GM12878 (cell line): ENCODE data around the gene PKD1L1. TPM values are rescaled to one million over a fixed set of nuclear protein-coding genes. Genes with fewer than 3 reads are reported as not detected.
A peak's percentile ranks its signal among the peaks of the same experiment; 100 is the strongest.
"Not testable (repeated sequence)": the region's sequence is repeated elsewhere in the genome, so short reads cannot be mapped to it uniquely, and the experiment has no call there.

Source experiments
- ATAC-seq: fragments of 200-7000 bp; cut with Tn5 transposase; 3 replicates; pipeline ENCODE4 v1.9.1; 2020; ENCODE audit warnings: mild to moderate bottlenecking, moderate library complexity
- BruUV-seq: library from RNA; stranded (reverse); fragments of 400-500 nt; replicated peaks from 2 replicates; lab custom pipeline; 2021; lab: Mats Ljungman, UMichigan
- CTCF ChIA-PET: fragments of 300-600 bp; sonication (Branson Sonifier 250); formaldehyde crosslinking; extraction: SDS; loops from one replicate; lab custom pipeline; 2021; ENCODE audit warnings: inconsistent platforms; lab: Yijun Ruan, JAX
- POLR2A ChIA-PET: fragments of 350-600 bp; formaldehyde crosslinking; extraction: SDS; loops from one replicate; lab custom pipeline; 2021; ENCODE audit warnings: inconsistent platforms; lab: Charles Lee
- RAD21 ChIA-PET: fragments of 300-600 bp; sonication (Branson Sonifier 250); formaldehyde crosslinking; loops from one replicate; lab custom pipeline; 2023; ENCODE audit warnings: antibody characterized with exemption; ENCODE audit not compliant: unreplicated experiment; lab: Charles Lee
- SMC1A ChIA-PET: fragments of 300-600 bp; sonication (Branson Sonifier 250); formaldehyde crosslinking; loops from one replicate; lab custom pipeline; 2023; ENCODE audit not compliant: unreplicated experiment, uncharacterized antibody; lab: Charles Lee
- DNase-seq: peaks from one replicate; pipeline ENCODE4 v3.0.0-alpha.2; 2011; ENCODE audit warnings: low read depth, low spot score
- FAIRE-seq: peaks from 3 replicates; lab custom pipeline; 2011; peaks lifted over from hg19 to GRCh38; lab: Jason Lieb, UNC
- H2AFZ ChIP-seq: 2 replicates; pipeline ENCODE4 v1.6.0; 2011; ENCODE audit warnings: low read depth, low read length, control low read depth; ENCODE audit not compliant: control insufficient read depth
- H3K27ac ChIP-seq: 2 replicates; pipeline ENCODE4 v1.5.1; 2011; ENCODE audit warnings: control low read depth; ENCODE audit not compliant: control insufficient read depth, insufficient read depth
- H3K27me3 ChIP-seq, 2 experiments: replicated peaks in 1 of 2; 2 replicates each; pipeline versions ENCODE4 v1.6.0 to v1.6.1; 2011; ENCODE audit warnings: low read length in 1 of 2; ENCODE audit not compliant: control insufficient read depth in 2 of 2, insufficient read depth in 2 of 2
- H3K36me3 ChIP-seq, 2 experiments: 2 replicates each; pipeline ENCODE4 v1.5.1; 2011; ENCODE audit warnings: low read length in 1 of 2; ENCODE audit not compliant: control insufficient read depth in 2 of 2, insufficient read depth in 2 of 2
- H3K4me1 ChIP-seq: 2 replicates; pipeline ENCODE4 v1.6.1; 2011; ENCODE audit warnings: mild to moderate bottlenecking, low read length, moderate library complexity, mixed read lengths; ENCODE audit not compliant: control insufficient read depth, insufficient read depth
- H3K4me2 ChIP-seq: 2 replicates; pipeline ENCODE4 v1.6.0; 2011; ENCODE audit warnings: control low read depth; ENCODE audit not compliant: control insufficient read depth, insufficient read depth
- H3K4me3 ChIP-seq: fragments of 200-600 bp; sonication (generic); 2 replicates; pipeline ENCODE4 v1.5.1; 2016
- H3K79me2 ChIP-seq: 2 replicates; pipeline ENCODE4 v1.6.0; 2011; ENCODE audit warnings: low read length; ENCODE audit not compliant: control insufficient read depth, insufficient read depth
- H3K9ac ChIP-seq: 2 replicates; pipeline ENCODE4 v1.8.0; 2011; ENCODE audit warnings: low read length, control low read depth, mixed read lengths; ENCODE audit not compliant: control insufficient read depth, insufficient read depth
- H3K9me3 ChIP-seq: replicated peaks from 3 replicates; pipeline ENCODE4 v1.5.1; 2011; ENCODE audit warnings: mild to moderate bottlenecking, low read length; ENCODE audit not compliant: control insufficient read depth, insufficient read depth
- H4K20me1 ChIP-seq: 2 replicates; pipeline ENCODE4 v1.6.0; 2011; ENCODE audit not compliant: control insufficient read depth, insufficient read depth
- ATF3 ChIP-seq: IDR thresholded peaks from 2 replicates; pipeline ENCODE4 v1.6.1; 2011; ENCODE audit warnings: low read depth, mild to moderate bottlenecking, low read length, moderate library complexity, borderline replicate concordance; ENCODE audit errors: extremely low read depth
- ETV6 ChIP-seq, 2 experiments: fragments of 450-650 bp in 1 of 2; IDR thresholded peaks in 1 of 2; conservative IDR thresholded peaks in 1 of 2; 2 replicates each; pipeline ENCODE4 v1.6.1; 2014; ENCODE audit warnings: antibody characterized with exemption in 1 of 2, borderline replicate concordance in 1 of 2, low read depth in 1 of 2, mild to moderate bottlenecking in 1 of 2, moderate library complexity in 1 of 2
- EZH2 ChIP-seq: IDR thresholded peaks from 2 replicates; pipeline ENCODE4 v1.6.1; 2012; ENCODE audit warnings: low read depth, mild to moderate bottlenecking, control low read depth, inconsistent platforms, low read length, borderline replicate concordance; ENCODE audit not compliant: control insufficient read depth
- FOXM1 ChIP-seq: IDR thresholded peaks from 2 replicates; pipeline ENCODE4 v1.6.1; 2012; ENCODE audit warnings: low read depth, mild to moderate bottlenecking, inconsistent platforms, low read length, moderate library complexity
- GABPA ChIP-seq: IDR thresholded peaks from 2 replicates; pipeline ENCODE4 v1.6.1; 2014; ENCODE audit warnings: antibody characterized with exemption, low read depth, mild to moderate bottlenecking, inconsistent platforms
- MEF2A ChIP-seq: IDR thresholded peaks from 2 replicates; pipeline ENCODE4 v1.6.1; 2011; ENCODE audit warnings: low read depth, mild to moderate bottlenecking, low read length, moderate library complexity; ENCODE audit not compliant: insufficient read depth
- NBN ChIP-seq: fragments of 450-650 bp; IDR thresholded peaks from 2 replicates; pipeline ENCODE4 v1.6.1; 2016
- NFYB ChIP-seq: IDR thresholded peaks from 2 replicates; pipeline ENCODE4 v1.6.1; 2011; ENCODE audit warnings: low read depth, mild to moderate bottlenecking, low read length, improper control_type of control experiment, moderate library complexity; ENCODE audit not compliant: insufficient read depth
- RCOR1 ChIP-seq: conservative IDR thresholded peaks from 2 replicates; pipeline ENCODE4 v1.6.1; 2012; ENCODE audit warnings: low read depth, low read length, improper control_type of control experiment
- REST ChIP-seq: IDR thresholded peaks from 2 replicates; pipeline ENCODE4 v1.6.1; 2012; ENCODE audit warnings: mild to moderate bottlenecking, low read depth, low read length
- RUNX3 ChIP-seq: IDR thresholded peaks from 2 replicates; pipeline ENCODE4 v1.6.1; 2012; ENCODE audit warnings: low read length, inconsistent platforms
- TCF12 ChIP-seq: IDR thresholded peaks from 2 replicates; pipeline ENCODE4 v1.6.1; 2011; ENCODE audit warnings: low read depth, mild to moderate bottlenecking, low read length
- WRNIP1 ChIP-seq: IDR thresholded peaks from 2 replicates; pipeline ENCODE4 v1.6.1; 2011; ENCODE audit warnings: low read depth, low read length, improper control_type of control experiment, borderline replicate concordance
- WGBS: methylation state at CpG from one replicate; pipeline ENCODE4 v1.1.6; 2016; ENCODE audit warnings: low lambda C conversion rate; ENCODE audit not compliant: insufficient replicate concordance, insufficient coverage; ENCODE audit errors: missing lambda C conversion rate; 5-methylcytosine and 5-hydroxymethylcytosine counted together
- in situ Hi-C: fragments of 300-500 bp; cut with MboI; formaldehyde crosslinking; loops from 9 replicates; pipeline ENCODE4 v1.14.3; 2018; ENCODE audit warnings: mixed read lengths
- intact Hi-C: fragments of 100-400 bp; cut with micrococcal nuclease; formaldehyde crosslinking; loops from one replicate; pipeline ENCODE4 v1.14.2; 2022; ENCODE audit not compliant: unreplicated experiment
- polyA plus RNA-seq, 11 experiments: library from polyadenylated mRNA; depleted of rRNA in 4 of 11; unstranded in 6 of 11; stranded (reverse) in 5 of 11; fragments of >200 nt; fragmentation: Nextera tagmentation in 4 of 11; fragmentation: Illumina TruSeq in 1 of 11; extraction: Ambion mirVana in 4 of 11; extraction: Trizol in 1 of 11; gene quantifications; 1 replicate in 1 of 11; 2 replicates in 10 of 11; pipeline versions ENCODE4 v1.2.1 to v1.2.3, GENCODE V29; 2011 to 2016; ENCODE audit warnings: inconsistent platforms in 2 of 11, missing spikeins in 2 of 11, low read depth in 1 of 11
- total RNA-seq, 4 experiments: library from RNA; depleted of rRNA in 3 of 4; stranded (reverse); fragments of >200 nt in 3 of 4; fragmentation: Illumina TruSeq in 1 of 4; extraction: Trizol in 1 of 4; gene quantifications; 2 replicates each; pipeline versions ENCODE4 v1.2.1 to v1.2.3, GENCODE V29; 2013 to 2021

PKD1L1 gene
- total and polyA plus RNA-seq, 10 of the 15 experiments (the other 5 are each of a cell fraction or from before 2014, with no cell fraction given): under 0.01 to 0.05 (median 0.02) TPM; not detected in 3

GRCh38 chr7:47751724-47752123 is 196.5 kb downstream of the PKD1L1 start:
- 33% methylated on average over 5 of the region's 5 CpGs for WGBS
- CTCF ChIA-PET, in situ Hi-C loops, H3K36me3 ChIP-seq, SMC1A ChIA-PET, H3K4me1 ChIP-seq, FAIRE-seq, RAD21 ChIA-PET, H3K27me3 ChIP-seq, BruUV-seq, intact Hi-C loops, H3K27ac ChIP-seq, POLR2A ChIA-PET, H3K79me2 ChIP-seq, H4K20me1 ChIP-seq, H3K4me3 ChIP-seq, H3K4me2 ChIP-seq, H3K9ac ChIP-seq, H3K9me3 ChIP-seq, ATAC-seq, DNase-seq, H2AFZ ChIP-seq: not testable (repeated sequence)
- TF ChIP-seq NFYB: peak; percentile 44; the same call in 1 of the 2 replicates

- ChIA-PET POLR2A (no interaction called here), CTCF (no interaction called here), SMC1A (no interaction called here), RAD21 (no interaction called here)
- intact Hi-C loops: no loop called here
- DNase-seq (no peak), FAIRE-seq (no peak), ATAC-seq (no peak)
- Histone ChIP-seq H3K79me2 (no peaks in the 10 kb centered on the region), H3K27me3 (peaks cover 0 to 2% of the 10 kb centered on the region in 2 experiments; a peak in 2 of 4 replicates), H3K36me3 (no peaks in the 10 kb centered on the region), H3K4me3 (no peak overlapping the region), H3K9me3 (no peaks in the 10 kb centered on the region; the same call in 2 of the 3 replicates), H4K20me1 (no peaks in the 10 kb centered on the region), H3K9ac (no peak overlapping the region), H3K4me1 (no peaks in the 10 kb centered on the region), H2AFZ (no peak overlapping the region), H3K27ac (no peak overlapping the region), H3K4me2 (no peak overlapping the region)
- in situ Hi-C loops: no loop called here
- TF ChIP-seq EZH2 (no peak), WRNIP1 (no peak), RUNX3 (no peak), GABPA (no peak), REST (no peak), FOXM1 (no peak), ETV6 (conservative IDR thresholded peaks at IDR 0.05 in 1 of 2, IDR thresholded peaks at IDR 0.05 in 1 of 2; ENCODE audit: borderline replicate concordance in 1 of 2, low read depth in 1 of 2) (no peak), TCF12 (no peak), NBN (no peak), ATF3 (no peak), RCOR1 (no peak), MEF2A (no peak)
- 52% methylated on average over 4 of the region's 5 CpGs for WGBS
- BruUV-seq: no TSS peak
Observed at GRCh38 chr7:47751043-47751442, 197.2 kb downstream of the PKD1L1 start.
